K562 (cell line): ENCODE results near the gene MITF. TPM values are rescaled to one million over a fixed set of nuclear protein-coding genes. Genes with fewer than 3 reads are reported as not detected.

ENCODE experiments used
- BMI1 ChIP-seq: fragments of 150-350 bp; IDR thresholded peaks from 2 replicates; pipeline ENCODE4 v1.6.1; 2014; ENCODE audit warnings: low read length
- FOXJ2 ChIP-seq: fragments of 200-800 bp; sonication (Bioruptor generic); IDR thresholded peaks from 2 replicates; pipeline ENCODE4 v1.6.1; 2016; ENCODE audit warnings: missing genetic modification characterization, missing compliant biosample characterization
- FOXP1 ChIP-seq: sonication (generic); formaldehyde crosslinking; IDR thresholded peaks from 2 replicates; pipeline ENCODE4 v1.8.0; 2022; ENCODE audit warnings: mild to moderate bottlenecking, missing genetic modification reagents
- HINFP ChIP-seq: fragments of 450-650 bp; conservative IDR thresholded peaks from 2 replicates; pipeline ENCODE4 v1.6.1; 2016; ENCODE audit warnings: missing genetic modification characterization, low read depth, mild to moderate bottlenecking, control low read depth, missing compliant biosample characterization
- HNRNPUL1 ChIP-seq: fragments of 200-400 bp; formaldehyde crosslinking; IDR thresholded peaks from 2 replicates; pipeline ENCODE4 v1.6.1; 2017; ENCODE audit warnings: low read length
- ID3 ChIP-seq, 2 experiments: fragments of 250-450 bp in 1 of 2; fragments of 450-650 bp in 1 of 2; sonication (Bioruptor Pico) in 1 of 2; IDR thresholded peaks; 2 replicates each; pipeline versions ENCODE4 v1.6.1 to v1.8.0; 2016 to 2021; ENCODE audit warnings: mild to moderate bottlenecking in 2 of 2, moderate library complexity in 2 of 2, missing compliant biosample characterization in 1 of 2, missing genetic modification characterization in 1 of 2
- IRF9 ChIP-seq: fragments of 450-650 bp; IDR thresholded peaks from 2 replicates; pipeline ENCODE4 v1.6.1; 2016; ENCODE audit warnings: missing biosample characterization, missing genetic modification characterization
- MECOM ChIP-seq: fragments of 250-450 bp; sonication (Bioruptor Pico); IDR thresholded peaks from 2 replicates; pipeline ENCODE4 v1.8.0; 2022; ENCODE audit warnings: inconsistent platforms
- MTA2 ChIP-seq: fragments of 450-650 bp; IDR thresholded peaks from 2 replicates; pipeline ENCODE4 v1.6.1; 2016; ENCODE audit warnings: low read depth
- MXI1 ChIP-seq: IDR thresholded peaks from 2 replicates; pipeline ENCODE4 v1.6.1; 2011; ENCODE audit warnings: low read depth, mild to moderate bottlenecking, improper control_type of control experiment, low read length
- POLR2AphosphoS5 ChIP-seq: IDR thresholded peaks from 2 replicates; pipeline ENCODE4 v1.6.1; 2011; ENCODE audit warnings: mild to moderate bottlenecking, low read depth, low read length, moderate library complexity; ENCODE audit not compliant: control insufficient read depth, insufficient read depth
- RAD51 ChIP-seq: fragments of 450-650 bp; IDR thresholded peaks from 2 replicates; pipeline ENCODE4 v1.7.1; 2016; ENCODE audit warnings: low read depth, mild to moderate bottlenecking, borderline replicate concordance
- RBM39 ChIP-seq: fragments of 200-400 bp; formaldehyde crosslinking; optimal IDR thresholded peaks from 2 replicates; pipeline ENCODE3; 2018; ENCODE audit warnings: low read depth, low read length
- RFX1 ChIP-seq: fragments of 450-650 bp; IDR thresholded peaks from 2 replicates; pipeline ENCODE4 v1.6.1; 2016; ENCODE audit warnings: mild to moderate bottlenecking, moderate library complexity
- SAFB2 ChIP-seq: fragments of 200-400 bp; formaldehyde crosslinking; IDR thresholded peaks from 2 replicates; pipeline ENCODE4 v1.6.1; 2018; ENCODE audit warnings: borderline replicate concordance, low read length, low read depth, moderate library complexity; ENCODE audit not compliant: severe bottlenecking
- SIN3B ChIP-seq: fragments of 450-650 bp; IDR thresholded peaks from 2 replicates; pipeline ENCODE4 v1.6.1; 2017; ENCODE audit warnings: low read depth, mild to moderate bottlenecking, moderate library complexity
- SUPT5H ChIP-seq: fragments of 450-650 bp; IDR thresholded peaks from 2 replicates; pipeline ENCODE4 v1.6.1; 2016
- TCF15 ChIP-seq: fragments of 250-450 bp; sonication (Bioruptor Pico); IDR thresholded peaks from 2 replicates; pipeline ENCODE4 v1.8.0; 2022; ENCODE audit warnings: moderate library complexity, mild to moderate bottlenecking, inconsistent platforms
- ZC3H4 ChIP-seq: sonication (generic); formaldehyde crosslinking; IDR thresholded peaks from 2 replicates; pipeline ENCODE4 v1.9.0; 2021; ENCODE audit warnings: missing genetic modification reagents, borderline replicate concordance
- ZFP1 ChIP-seq: fragments of 450-650 bp; formaldehyde crosslinking; IDR thresholded peaks from 2 replicates; pipeline ENCODE4 v1.4.0; 2020; ENCODE audit warnings: mild to moderate bottlenecking, mixed read lengths
- ZMIZ1 ChIP-seq, 2 experiments: fragments of 150-350 bp in 1 of 2; IDR thresholded peaks; 2 replicates each; pipeline ENCODE4 v1.6.1; 2012 to 2016; ENCODE audit warnings: low read depth in 2 of 2, low read length in 2 of 2, mild to moderate bottlenecking in 1 of 2, moderate library complexity in 1 of 2
- polyA plus RNA-seq, 8 experiments: library from polyadenylated mRNA; depleted of rRNA in 4 of 8; stranded (reverse) in 5 of 8; unstranded in 3 of 8; fragments of >200 nt; fragmentation: Nextera tagmentation in 2 of 8; fragmentation: Illumina TruSeq in 1 of 8; extraction: Ambion mirVana in 2 of 8; extraction: Trizol in 1 of 8; gene quantifications; 2 replicates each; pipeline versions ENCODE4 v1.2.1 to v1.2.3, GENCODE V29; 2011 to 2014; ENCODE audit warnings: inconsistent platforms in 1 of 8, missing spikeins in 1 of 8
- total RNA-seq, 7 experiments: library from RNA; depleted of rRNA in 6 of 7; stranded (reverse); fragments of >200 nt in 6 of 7; fragmentation: Illumina TruSeq in 2 of 7; extraction: Trizol in 2 of 7; gene quantifications; 2 replicates each; pipeline versions ENCODE4 v1.2.1 to v1.2.3, GENCODE V29; 2011 to 2021; ENCODE audit warnings: low replicate concordance in 1 of 7

MITF gene
- total and polyA plus RNA-seq, 9 of the 15 experiments (the other 6 are each of a cell fraction or from before 2014, with no cell fraction given) = 5.6 to 14.9 (median 11.1) TPM

GRCh38 chr3:69724722-69725435 is 14.4 kb upstream of the MITF start (continued):
- peak; percentile 94 for TF ChIP-seq POLR2AphosphoS5
- no peak for TF ChIP-seq BMI1
- TF ChIP-seq ZMIZ1 (IDR thresholded peaks at IDR 0.05; ENCODE audit: low read depth in 2 of 2, low read length in 2 of 2) = peak in 1 of 2 experiments; percentile 79; a peak in 2 of 4 replicates
- peak; percentile 84 for TF ChIP-seq MTA2
- TF ChIP-seq RAD51 = no peak
- TF ChIP-seq FOXJ2 = no peak
- no peak for TF ChIP-seq FOXP1 (CRISPR knock-in tag)
- TF ChIP-seq SUPT5H = no peak
- TF ChIP-seq MXI1 = no peak
- no peak for TF ChIP-seq ZC3H4
- no peak for TF ChIP-seq SAFB2
- TF ChIP-seq TCF15 = no peak
- no peak for TF ChIP-seq HINFP (tag)
- TF ChIP-seq ZFP1 (CRISPR knock-in tag) = no peak
- TF ChIP-seq RFX1 = no peak
- TF ChIP-seq ID3 (CRISPR knock-in tag; IDR thresholded peaks at IDR 0.05) = no peak
- TF ChIP-seq ID3 (tag; IDR thresholded peaks at IDR 0.05) = peak; percentile 17; the same call in 1 of the 2 replicates
- no peak for TF ChIP-seq MECOM (CRISPR knock-in tag)
- no peak for TF ChIP-seq RBM39
- TF ChIP-seq HNRNPUL1 = no peak
- TF ChIP-seq SIN3B = no peak
- 0 out of 2 replicates have a peak, but pooled peaks have one; percentile 25 for TF ChIP-seq IRF9 (tag)
